HG03097 (cell line): ENCODE measurements around the gene ABLIM1.

ENCODE experiments used
- ATAC-seq: cut with Tn5 transposase; IDR thresholded peaks from one replicate; pipeline ENCODE4 v1.9.1; 2021; ENCODE audit not compliant: unreplicated experiment, low FRiP score

ABLIM1 gene

DNA sequence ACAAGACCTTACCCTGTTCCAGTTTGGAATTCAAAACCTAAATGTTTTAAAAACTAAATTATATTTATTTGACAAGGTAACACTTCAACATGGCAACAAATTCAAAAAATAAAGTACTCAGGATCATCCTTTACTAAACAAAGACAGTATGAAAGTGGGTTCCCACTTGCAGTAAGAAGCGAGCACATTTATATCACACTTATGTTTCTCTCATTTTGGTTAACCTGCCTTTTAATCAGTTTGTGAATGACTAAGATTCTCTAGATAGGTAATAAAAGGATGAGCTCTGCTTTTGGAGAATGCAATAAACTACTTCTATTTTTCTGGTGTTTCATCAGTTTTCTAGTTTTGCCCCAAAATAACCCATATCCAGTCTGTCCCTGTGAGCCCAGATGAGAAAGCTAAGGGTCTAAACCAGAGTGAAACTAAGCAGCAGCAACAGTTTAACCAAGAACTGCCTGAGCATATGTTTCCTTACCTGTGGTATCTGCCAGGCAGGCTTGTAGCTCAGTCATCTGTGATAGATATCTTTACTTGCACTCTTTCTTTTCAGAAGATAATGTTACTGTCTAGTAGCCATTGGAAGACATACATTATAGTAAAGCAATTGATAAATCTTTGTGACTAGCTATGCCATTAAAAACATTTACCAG is 64.1 kb downstream of the ABLIM1 start:
- no peak for ATAC-seq

DNA sequence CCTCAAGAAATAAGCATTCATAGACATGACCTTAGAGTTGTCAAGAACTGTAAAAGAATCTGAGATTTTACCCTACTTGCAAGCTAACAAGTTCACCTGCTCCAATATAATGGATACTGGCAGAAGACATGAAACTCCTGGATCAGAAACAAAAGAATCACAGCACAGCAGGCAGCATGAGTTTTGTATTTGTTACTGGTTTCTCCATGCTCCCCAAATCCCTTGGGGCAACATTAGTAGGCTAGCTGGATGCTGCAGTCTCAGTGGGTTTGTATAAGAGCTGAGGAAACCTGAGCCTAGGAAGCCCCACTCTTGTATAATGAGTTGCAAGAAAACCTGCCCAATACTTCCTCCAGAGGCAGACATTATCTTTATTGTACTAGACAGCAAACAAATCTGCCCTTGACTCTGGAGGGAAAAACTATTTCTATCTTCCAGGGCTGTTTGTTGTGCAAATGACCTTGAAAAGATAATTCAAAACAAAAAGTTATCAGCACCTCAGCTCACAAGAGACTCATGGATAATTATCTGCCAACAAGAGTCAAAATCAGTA is 64.8 kb downstream of the ABLIM1 start:
- no peak for ATAC-seq

DNA sequence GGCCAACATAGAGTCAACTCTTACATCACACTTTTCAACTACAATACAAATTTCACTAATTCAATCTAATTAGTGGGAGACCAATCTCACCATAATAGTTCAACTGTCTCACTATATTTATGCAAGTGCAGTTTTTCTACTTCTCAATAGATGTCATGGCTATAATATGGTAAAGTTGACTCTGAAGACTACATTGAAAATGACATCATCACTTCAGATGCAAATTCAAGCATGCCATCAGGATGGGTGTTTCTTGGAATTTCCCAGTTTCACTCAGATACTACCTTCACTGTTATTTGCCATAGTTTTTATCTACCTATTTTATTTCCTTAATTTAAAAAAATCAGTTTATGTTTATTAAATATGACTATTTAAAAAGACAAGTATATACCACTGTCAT is 67.1 kb downstream of the ABLIM1 start:
- no peak for ATAC-seq

DNA sequence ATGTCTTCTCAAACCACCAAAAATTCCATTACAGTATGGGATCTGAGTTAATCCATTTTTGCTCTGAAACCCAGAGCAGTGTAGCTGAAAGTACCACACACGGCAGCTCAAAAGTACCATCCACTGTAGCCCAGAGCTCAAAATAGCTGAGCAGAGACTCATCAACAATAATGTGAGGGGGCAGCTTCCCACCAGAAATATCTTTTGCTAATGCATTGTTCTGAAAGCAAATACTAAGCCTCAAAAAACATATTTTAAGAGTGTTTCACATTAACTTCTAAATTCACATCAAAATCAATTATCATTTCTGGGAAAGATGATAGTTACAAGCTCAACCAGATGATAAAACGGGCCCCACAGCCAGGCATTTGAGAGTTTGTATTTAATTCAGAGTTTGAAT is 73.7 kb downstream of the ABLIM1 start:
- ATAC-seq, result no peak

DNA sequence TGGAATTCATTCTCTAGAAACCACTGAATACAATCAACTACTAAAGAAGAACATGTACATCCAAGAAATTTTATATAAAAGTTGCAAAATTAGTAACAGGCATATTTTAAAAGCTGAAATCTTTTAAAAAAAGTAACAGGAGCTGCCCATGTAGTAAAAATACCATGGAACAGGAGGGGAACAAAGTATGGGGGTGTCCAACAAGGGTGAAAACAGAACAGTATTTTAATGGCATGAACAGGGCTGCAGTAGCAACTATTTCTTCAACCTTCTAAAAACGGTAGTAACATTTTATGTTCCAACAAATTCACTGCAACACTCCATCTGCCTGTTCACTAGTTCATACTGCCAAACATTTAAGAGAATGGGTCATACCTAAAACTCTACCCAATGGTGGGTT is 77.0 kb downstream of the ABLIM1 start:
- no peak for ATAC-seq

DNA sequence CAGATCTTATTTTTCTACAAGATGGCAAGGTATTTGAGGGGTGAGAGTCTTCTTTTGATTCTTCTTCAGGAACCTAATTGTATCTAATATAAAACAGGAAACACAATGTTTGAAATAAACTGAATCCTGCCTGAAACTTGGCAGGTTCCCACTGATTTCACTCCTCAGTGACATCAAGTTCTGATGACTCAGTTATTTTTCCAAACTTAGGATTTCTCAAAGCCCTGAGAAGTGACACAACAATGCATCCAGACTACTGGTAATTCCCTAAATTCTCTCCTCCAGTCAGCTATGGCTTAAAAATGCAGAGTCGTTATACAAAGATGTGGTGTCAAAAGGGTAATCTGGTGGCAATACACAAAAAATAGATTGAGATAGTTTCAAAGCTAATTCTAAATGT is 80.9 kb downstream of the ABLIM1 start:
- ATAC-seq, result no peak

DNA sequence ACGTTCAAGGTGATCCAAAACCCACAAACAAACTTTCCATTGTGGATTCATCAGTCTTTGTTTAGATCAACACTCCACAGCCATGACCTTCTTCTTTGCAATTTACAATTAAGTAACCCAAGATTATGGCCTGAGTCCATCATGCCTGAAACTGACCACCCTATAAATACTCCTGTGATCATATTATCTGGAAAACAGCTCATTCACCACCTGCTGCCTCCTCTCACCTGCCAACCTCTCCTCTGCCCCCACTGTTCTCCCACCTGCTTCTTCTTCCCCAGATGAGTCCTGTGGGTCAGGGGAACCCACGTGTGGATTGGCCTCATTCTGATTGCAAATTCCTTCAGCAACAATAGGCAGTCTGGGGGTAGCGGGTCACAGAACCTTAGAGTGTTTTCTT is 81.4 kb downstream of the ABLIM1 start:
- no peak for ATAC-seq

DNA sequence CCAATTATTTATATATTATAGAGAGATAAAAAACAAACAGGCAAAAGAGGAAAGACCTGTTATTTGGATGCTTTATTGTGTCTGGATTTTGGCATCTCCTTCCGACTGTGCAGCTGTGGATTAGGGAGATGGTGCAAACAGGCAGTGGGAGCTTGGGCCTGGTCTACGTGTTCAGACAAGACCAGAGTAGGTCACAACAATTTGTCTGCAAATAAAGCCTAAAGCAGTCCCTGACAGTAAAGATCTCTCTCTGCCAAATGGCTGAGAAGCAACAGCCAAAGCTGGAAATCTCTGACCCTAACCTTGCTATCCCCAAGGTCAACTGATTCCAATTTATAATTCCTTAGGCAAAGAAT is 82.0 kb downstream of the ABLIM1 start:
- ATAC-seq, result no peak

DNA sequence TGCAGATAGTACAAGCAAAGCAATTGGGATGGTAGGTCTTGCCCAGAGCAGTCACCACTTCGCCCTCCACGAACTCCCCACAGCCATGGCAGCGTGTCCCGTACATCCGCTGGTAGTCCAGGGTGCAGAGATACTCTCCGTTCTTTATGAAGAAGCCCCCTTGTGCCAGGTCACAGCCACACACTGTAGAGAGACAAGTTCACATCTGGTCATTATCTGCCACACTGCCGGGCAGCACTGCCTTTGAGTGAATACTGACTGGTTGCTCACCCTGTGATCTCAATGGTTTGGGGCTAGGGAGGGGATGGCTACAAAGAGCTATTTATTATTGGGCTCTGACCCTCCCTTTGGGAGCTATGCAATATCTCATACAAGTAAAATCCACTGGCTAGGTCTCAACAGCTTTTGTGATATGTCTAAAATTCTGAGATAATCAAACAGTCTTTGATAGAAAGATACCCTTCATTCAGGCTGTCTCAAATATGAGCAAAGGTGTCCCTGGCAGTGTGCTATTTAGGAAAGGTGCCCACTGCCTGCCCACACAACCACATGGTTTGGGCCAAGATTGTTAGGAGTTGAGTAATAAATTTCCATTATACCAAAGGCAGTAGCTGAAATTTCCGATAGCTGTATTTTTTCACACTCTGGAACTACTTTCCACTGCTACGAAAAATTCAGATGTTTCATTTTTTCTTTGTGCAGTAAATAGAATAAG is 82.5 kb downstream of the ABLIM1 start:
- ATAC-seq, result no peak

DNA sequence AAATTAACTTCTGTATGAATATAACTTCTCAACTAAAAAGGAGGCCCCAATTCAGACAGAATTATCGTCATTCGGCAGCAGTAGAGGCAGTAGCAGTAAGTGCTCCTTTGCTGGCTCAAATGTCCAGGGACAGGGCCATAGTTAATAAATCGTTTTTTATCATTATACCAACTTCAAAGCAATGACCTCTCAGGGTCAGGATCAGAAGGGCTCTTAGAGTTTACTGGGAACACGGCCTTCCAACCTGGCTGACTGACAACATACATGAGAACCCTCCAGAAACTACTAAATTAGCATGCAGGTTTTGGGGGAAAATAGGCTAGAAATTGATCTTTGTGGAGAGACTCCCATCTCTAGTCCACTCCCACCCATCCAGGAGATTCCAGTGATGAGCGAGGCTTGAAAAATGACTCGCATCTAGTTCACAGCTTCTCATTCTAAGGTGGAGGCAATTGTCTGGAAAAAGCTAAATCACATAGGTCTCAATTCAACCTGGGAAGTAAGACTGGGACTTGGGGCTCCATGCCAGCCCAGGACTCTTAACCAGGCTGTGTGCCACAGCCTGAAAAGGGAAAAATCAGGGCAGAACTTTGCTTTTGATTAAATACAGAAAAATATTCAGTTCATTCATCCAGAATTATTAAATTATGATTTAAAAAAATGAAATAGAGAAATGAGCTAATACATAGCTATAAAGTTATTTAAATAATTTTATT is 84.6 kb downstream of the ABLIM1 start:
- ATAC-seq, result no peak

DNA sequence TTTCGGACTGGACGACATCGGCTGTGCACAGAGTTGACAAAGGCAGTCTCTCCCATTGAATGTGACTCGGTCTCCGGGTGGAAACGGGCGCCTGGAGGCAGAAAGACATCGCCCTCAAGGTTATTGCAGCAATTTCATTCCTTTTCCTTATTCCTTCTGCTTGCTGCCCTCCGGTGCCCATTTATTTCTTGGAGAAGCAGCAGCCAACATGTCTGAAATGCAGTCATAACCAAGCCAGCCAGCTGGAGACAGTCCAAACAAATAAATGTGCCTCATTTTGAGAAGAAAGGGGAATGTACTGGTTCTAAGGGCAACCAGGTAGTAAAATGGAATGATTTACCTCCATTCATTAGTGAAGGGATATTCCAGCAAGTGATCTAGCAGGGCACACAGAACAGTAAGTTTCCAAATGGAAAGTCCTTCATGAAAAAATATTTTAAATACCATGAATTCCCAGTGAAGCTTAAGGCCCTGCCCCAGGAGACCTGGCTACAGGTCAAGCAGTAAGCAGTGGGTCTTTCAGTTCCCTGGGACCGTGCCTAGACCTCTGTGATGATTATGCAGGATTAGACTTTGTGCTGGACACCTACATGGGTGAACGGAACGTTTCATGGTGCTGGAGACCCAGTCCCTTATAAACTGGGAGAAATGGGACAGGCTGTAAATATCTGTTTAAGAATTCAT is 86.6 kb downstream of the ABLIM1 start:
- ATAC-seq, result no peak

DNA sequence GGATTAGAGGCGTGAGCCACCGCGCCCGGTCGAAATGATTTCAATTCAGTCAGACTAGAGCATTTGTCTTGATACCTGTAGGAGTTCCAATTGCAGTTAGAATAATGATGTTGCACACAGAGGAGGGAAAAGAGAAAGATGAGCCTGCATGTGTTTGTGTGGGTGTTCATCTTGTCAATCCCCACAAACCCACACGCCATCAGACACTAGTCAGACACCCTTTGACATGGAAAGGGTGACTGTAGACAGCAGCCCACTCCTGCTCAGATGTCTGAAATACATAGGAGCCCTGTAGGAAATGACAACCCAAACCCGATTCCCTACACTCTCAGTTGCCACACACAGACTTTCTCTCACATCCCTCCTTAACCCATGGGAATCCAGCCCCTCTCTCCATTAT is 92.0 kb downstream of the ABLIM1 start:
- no peak for ATAC-seq

DNA sequence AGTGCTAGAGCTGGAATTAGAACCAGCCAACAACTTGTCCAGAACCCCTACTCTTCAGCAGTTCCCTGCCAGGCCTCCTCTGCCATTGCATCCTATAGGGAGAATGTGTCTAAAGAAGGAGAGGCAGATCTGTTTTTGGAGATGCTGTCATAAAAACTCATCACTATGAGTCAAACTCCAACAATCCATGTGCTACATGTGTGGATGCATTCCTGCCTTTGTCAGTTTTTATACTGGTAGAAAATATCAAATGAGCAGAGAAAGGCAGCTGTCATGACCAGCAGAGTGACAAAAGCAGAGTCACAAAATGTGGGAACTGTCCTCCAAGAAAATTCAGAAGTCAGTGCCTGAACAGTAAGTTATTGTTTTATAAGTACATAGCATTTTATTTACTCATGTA is 93.0 kb downstream of the ABLIM1 start:
- no peak for ATAC-seq

DNA sequence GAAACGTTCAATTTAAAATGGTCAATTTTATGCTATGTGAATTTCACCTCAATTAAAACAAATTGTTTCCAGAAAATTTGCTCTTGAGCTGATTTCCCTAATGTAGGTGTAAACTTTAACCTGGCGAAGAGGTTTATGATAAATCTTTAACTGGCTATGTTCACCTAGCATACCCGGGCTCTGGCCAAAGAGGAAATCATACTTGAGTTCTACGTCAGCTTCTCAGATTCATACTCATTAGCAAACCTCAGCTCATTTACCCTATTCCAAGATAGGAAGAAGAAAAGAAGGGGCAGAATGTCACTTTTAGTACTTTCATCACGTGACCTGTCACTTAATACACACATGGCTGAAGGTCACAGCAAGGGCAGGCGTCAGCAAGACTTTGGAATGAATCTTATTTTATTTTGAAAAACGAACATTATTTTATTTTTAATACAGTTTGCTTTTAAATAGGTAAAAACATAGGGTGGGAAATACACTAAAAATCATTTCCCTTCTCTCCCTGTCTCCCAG is 97.0 kb downstream of the ABLIM1 start:
- ATAC-seq, result no peak

DNA sequence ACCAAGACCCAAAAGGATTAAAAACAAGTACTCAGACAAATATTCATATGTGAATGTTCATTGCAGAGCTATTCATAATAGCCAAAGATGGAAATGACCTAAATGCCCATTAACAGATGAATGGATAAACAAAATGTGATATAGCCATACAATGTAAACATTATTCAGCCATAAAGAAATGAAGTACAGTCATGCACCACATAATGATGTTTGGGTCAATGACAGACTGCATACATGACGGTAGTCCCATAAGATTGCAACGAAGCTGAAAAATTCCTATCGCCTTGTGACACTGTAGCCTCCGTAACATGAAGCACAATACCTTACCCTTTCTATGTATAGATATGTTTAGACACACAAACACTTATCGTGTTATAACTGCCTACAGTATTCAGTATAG is 97.9 kb downstream of the ABLIM1 start:
- no peak for ATAC-seq

DNA sequence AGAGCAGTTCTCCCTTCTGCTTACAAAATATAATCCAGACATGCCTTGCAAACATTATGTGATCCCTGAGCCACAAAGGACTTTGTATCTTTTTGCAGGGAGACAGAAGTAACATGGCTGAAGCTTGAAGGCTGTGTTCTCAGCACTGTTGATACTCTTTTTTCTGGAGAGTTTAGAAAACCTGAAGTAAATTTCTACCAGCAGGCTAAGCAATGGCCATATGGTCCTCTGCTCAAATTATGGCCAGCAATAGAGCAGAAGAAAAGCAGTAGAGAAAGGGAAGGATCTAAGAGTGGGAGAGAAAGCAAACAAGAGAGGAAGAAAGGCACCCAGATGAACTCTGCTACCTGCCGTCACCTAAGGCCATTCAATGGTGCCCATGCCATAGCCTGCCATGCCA is 98.4 kb downstream of the ABLIM1 start:
- no peak for ATAC-seq

DNA sequence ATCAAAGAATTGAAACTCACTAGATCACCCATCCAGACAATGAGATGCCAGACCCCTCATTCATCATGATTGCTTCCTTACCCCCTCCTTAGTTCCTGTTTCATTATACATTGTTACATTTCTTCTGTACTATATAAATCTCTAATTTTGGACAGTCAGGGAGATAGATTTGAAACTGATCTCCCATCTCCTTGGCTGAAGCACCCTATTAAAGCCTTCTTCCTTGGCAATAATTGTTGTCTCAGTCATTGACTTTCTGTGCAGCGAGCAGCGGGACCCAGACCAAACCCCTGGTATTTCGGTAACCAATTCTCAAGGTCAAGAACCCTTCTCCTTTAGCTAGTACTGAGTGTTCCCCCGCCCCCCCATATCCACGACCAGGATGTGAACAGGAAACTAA is 100.2 kb downstream of the ABLIM1 start:
- no peak for ATAC-seq

DNA sequence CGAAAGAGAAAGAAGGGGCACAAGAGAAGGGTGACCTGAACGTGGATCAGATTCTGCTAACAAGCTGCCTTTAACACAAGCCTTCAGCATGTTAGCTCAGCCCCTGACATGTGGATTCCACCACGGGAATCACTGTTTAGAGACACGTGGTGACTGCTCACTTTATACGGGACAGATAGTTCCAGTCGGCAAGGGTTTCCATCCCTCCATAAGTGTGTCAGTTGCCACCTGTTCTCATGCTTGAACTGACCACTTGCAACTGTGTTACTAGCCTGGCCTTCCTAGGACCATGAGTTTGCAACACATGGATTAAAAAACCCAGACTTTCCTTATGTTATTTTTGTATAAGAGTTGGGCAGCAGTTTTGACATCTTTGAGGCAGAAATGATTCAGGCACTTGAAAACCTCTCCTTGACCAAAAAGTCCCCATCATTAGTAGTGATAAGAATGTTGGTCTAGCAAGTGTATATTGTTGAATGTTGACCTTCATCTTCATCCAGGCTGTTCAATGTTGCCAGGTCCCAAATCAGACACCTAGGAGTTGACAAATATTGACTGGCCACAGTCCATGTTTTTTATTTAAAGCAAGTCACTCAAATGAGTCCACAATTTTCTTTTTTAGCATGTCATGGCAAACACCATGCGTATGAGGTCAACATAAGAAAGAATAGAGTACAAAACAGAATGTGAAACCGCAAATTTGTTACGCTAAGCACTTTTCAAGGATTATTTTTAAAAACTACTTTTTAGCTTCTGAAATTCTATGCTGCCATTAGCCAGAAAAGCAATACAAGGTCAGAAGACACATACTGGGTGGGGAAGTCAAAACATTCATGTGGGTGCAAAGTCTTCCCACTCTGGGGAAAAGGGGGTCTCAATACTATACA is 101.6 kb downstream of the ABLIM1 start:
- no peak for ATAC-seq

DNA sequence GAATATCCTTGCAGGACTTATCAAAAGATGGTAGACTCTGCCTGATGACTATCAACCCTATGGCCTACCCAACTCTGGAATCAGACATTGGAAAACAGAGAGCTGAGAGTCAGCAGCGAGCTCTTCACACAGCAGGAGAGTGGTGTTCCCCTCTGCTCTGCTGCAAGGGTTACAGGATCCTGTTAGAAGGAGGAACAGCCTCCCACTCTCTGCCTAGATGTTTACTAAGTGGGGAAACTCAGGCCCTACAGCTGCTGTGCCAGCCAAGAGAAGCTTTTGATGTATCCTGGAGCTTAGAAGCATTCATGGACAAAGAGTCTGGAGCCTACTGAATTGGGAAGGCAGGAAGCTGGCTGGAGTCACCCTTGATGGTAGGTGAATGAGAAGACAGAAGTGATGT is 104.6 kb downstream of the ABLIM1 start:
- no peak for ATAC-seq

DNA sequence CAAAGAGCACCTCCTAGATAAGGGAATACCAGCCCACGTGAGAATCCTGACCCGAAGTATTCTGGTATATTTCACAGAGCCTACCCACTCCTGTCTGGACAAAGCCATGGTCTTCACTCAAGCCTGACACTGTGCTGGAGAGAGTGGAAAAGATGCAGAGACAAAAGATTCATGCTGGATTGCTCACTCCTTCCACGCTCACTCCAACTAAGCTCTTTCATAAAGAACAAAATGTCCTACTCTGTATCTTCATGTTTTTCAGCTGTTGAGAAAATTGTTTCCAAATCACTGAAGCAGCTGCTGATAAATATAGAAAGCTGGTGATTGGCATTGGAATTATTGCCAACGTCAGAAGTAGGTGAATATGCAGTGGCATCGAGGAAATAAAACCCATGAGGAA is 106.0 kb downstream of the ABLIM1 start:
- ATAC-seq, result no peak
